GM12892 (cell line): ENCODE measurements around the gene APOL4.

ENCODE experiments used
- POLR2A ChIP-seq: IDR thresholded peaks from 2 replicates; pipeline ENCODE4 v1.6.1; 2011; ENCODE audit warnings: low read depth, low read length, control low read depth
- TAF1 ChIP-seq: IDR thresholded peaks from 2 replicates; pipeline ENCODE4 v1.6.1; 2011; ENCODE audit warnings: low read depth, mild to moderate bottlenecking, control low read depth, low read length, borderline replicate concordance

DNA sequence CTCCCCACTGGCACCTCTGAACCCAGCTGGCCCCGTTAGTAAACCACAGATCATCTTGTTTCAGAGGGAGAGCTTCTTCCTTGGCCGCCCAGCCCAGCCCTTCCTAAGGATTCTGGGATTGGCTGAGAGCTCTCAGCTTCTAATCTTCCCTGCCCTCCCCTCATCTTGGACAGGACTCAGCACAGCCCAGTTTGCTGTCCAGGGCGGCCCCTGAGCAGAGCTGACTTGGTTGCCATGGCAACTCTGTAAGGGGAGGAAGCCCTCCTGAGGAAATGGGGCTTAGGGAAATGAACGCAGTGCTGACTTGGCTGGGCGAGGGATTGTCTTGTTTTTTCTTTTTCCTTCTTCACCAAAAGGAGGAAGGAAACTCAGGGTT is 4.6 kb downstream of the APOL4 start:
- TF ChIP-seq POLR2A (no peak), TAF1 (no peak)
